ENCODE results near the gene HIRA. TPM values are rescaled to one million over a fixed set of nuclear protein-coding genes. Genes with fewer than 3 reads are reported as not detected.

Gene HIRA
- total and polyA plus RNA-seq, 9 of the 15 experiments (the other 6 are each of a cell fraction or from before 2014, with no cell fraction given): 0.96 to 132 (median 58.4) TPM

DNA sequence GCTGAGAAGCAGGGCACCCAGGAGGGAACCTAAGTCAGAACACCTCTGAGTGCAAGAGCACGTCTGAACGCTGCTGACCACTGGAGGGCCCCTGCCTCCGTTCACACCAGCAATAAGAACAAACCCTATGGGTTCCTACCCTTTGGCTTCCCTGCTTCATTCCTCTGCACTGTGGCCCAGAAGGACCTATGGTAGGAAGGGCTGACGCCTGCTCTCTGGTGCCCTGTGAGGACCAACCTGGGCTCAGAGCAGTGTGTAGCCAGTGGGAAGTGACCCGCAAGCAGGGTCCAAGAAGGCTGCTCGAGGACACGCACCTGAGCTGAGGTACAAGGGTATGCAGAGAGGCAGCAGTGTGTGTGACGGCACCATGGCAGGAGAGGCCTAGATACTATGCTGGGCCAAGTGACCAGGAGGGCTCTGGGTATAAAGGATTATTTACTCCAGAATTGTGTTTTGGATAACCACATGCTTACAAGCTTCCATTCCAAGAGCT lies 71.2 kb downstream of the HIRA start (continued):
- TF ChIP-seq, protein P1, sequence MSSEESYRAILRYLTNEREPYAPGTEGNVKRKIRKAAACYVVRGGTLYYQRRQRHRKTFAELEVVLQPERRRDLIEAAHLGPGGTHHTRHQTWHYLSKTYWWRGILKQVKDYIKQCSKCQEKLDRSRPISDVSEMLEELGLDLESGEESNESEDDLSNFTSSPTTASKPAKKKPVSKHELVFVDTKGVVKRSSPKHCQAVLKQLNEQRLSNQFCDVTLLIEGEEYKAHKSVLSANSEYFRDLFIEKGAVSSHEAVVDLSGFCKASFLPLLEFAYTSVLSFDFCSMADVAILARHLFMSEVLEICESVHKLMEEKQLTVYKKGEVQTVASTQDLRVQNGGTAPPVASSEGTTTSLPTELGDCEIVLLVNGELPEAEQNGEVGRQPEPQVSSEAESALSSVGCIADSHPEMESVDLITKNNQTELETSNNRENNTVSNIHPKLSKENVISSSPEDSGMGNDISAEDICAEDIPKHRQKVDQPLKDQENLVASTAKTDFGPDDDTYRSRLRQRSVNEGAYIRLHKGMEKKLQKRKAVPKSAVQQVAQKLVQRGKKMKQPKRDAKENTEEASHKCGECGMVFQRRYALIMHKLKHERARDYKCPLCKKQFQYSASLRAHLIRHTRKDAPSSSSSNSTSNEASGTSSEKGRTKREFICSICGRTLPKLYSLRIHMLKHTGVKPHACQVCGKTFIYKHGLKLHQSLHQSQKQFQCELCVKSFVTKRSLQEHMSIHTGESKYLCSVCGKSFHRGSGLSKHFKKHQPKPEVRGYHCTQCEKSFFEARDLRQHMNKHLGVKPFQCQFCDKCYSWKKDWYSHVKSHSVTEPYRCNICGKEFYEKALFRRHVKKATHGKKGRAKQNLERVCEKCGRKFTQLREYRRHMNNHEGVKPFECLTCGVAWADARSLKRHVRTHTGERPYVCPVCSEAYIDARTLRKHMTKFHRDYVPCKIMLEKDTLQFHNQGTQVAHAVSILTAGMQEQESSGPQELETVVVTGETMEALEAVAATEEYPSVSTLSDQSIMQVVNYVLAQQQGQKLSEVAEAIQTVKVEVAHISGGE (CRISPR knock-in tag; IDR thresholded peaks at IDR 0.05): no peak
- TF ChIP-seq SMARCB1 (IDR thresholded peaks at IDR 0.05; ENCODE audit: insufficient read length, low read depth) (no peak), ZNF165 (CRISPR knock-in tag; IDR thresholded peaks at IDR 0.05; ENCODE audit: borderline replicate concordance) (no peak), CEBPG (CRISPR knock-in tag; IDR thresholded peaks at IDR 0.05) (no peak), CEBPG (tag; conservative IDR thresholded peaks at IDR 0.05 in 1 of 2, IDR thresholded peaks at IDR 0.05 in 1 of 2) (no peak), TRIM28 (IDR thresholded peaks at IDR 0.05) (no peak), ZNF707 (CRISPR knock-in tag; conservative IDR thresholded peaks at IDR 0.05) (no peak), ZNF24 (IDR thresholded peaks at IDR 0.05) (no peak), SMARCA5 (IDR thresholded peaks at IDR 0.05) (no peak), ZNF668 (CRISPR knock-in tag; IDR thresholded peaks at IDR 0.05) (no peak), ZFP36 (IDR thresholded peaks at IDR 0.05; ENCODE audit: low read depth, low read length, partially characterized antibody) (no peak), ARHGAP35 (IDR thresholded peaks at IDR 0.05; ENCODE audit: partially characterized antibody) (no peak), ZNF224 (CRISPR knock-in tag; IDR thresholded peaks at IDR 0.05) (no peak), TFAM (CRISPR knock-in tag; conservative IDR thresholded peaks at IDR 0.05) (no peak), CHD1 (IDR thresholded peaks at IDR 0.05; ENCODE audit: low read length) (peak; percentile 29), KAT2B (IDR thresholded peaks at IDR 0.05; ENCODE audit: low read depth, low read length) (peak; percentile 23), FOXA3 (CRISPR knock-in tag; conservative IDR thresholded peaks at IDR 0.05 in 1 of 2, IDR thresholded peaks at IDR 0.05 in 1 of 2) (no peak)
- TF ChIP-seq, protein P2, sequence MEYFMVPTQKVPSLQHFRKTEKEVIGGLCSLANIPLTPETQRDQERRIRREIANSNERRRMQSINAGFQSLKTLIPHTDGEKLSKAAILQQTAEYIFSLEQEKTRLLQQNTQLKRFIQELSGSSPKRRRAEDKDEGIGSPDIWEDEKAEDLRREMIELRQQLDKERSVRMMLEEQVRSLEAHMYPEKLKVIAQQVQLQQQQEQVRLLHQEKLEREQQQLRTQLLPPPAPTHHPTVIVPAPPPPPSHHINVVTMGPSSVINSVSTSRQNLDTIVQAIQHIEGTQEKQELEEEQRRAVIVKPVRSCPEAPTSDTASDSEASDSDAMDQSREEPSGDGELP (CRISPR knock-in tag; IDR thresholded peaks at IDR 0.05; ENCODE audit: borderline replicate concordance): peak; percentile 35; the same call in 1 of the 2 replicates
- TF ChIP-seq, protein P3, sequence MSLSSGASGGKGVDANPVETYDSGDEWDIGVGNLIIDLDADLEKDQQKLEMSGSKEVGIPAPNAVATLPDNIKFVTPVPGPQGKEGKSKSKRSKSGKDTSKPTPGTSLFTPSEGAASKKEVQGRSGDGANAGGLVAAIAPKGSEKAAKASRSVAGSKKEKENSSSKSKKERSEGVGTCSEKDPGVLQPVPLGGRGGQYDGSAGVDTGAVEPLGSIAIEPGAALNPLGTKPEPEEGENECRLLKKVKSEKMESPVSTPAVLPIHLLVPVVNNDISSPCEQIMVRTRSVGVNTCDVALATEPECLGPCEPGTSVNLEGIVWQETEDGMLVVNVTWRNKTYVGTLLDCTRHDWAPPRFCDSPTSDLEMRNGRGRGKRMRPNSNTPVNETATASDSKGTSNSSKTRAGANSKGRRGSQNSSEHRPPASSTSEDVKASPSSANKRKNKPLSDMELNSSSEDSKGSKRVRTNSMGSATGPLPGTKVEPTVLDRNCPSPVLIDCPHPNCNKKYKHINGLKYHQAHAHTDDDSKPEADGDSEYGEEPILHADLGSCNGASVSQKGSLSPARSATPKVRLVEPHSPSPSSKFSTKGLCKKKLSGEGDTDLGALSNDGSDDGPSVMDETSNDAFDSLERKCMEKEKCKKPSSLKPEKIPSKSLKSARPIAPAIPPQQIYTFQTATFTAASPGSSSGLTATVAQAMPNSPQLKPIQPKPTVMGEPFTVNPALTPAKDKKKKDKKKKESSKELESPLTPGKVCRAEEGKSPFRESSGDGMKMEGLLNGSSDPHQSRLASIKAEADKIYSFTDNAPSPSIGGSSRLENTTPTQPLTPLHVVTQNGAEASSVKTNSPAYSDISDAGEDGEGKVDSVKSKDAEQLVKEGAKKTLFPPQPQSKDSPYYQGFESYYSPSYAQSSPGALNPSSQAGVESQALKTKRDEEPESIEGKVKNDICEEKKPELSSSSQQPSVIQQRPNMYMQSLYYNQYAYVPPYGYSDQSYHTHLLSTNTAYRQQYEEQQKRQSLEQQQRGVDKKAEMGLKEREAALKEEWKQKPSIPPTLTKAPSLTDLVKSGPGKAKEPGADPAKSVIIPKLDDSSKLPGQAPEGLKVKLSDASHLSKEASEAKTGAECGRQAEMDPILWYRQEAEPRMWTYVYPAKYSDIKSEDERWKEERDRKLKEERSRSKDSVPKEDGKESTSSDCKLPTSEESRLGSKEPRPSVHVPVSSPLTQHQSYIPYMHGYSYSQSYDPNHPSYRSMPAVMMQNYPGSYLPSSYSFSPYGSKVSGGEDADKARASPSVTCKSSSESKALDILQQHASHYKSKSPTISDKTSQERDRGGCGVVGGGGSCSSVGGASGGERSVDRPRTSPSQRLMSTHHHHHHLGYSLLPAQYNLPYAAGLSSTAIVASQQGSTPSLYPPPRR (CRISPR knock-in tag; IDR thresholded peaks at IDR 0.05; ENCODE audit: borderline replicate concordance): no peak
